ENCODE data around the gene TAC1. TPM values are rescaled to one million over a fixed set of nuclear protein-coding genes. Genes with fewer than 3 reads are reported as not detected.

Gene TAC1
- total and polyA plus RNA-seq, 2 donors = 0.61 to 2.1 TPM

- H3K27me3 ChIP-seq (ENCODE audit: control insufficient read depth in 2 of 2, insufficient read depth in 1 of 2, low read length in 1 of 2) = peaks cover 37 to 38% of the 10 kb centered on the region in 2 donors
- H3K27ac ChIP-seq (ENCODE audit: low read depth in 1 of 2, low read length in 1 of 2) = no peak overlapping the region
- H3K9me3 ChIP-seq (ENCODE audit: control insufficient read depth in 2 of 2, insufficient read depth in 1 of 2, low read length in 1 of 2) = no peaks in the 10 kb centered on the region
These were observed 2.4 kb downstream of the TAC1 start for GRCh38 chr7:97734255-97734654.

DNA sequence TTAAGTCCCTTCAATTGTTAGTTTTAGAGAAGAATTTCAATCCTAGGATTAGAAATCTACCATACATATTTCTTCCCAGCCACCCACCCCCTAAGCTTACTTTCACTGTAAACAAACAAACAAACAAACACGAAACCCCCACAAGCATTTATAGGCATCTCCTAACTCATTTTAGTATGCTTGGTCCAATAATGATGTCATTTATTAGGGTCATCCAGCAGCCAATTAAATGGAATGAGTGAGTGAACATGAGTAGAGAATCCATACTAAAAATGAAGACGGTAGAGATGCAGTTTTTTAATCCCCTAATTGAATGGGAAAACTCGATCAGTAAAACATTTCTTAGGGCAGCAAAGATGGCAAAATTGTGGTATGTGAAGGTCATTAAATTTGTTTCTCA is 3.2 kb downstream of the TAC1 start:
- no peaks in the 10 kb centered on the region for H3K4me1 ChIP-seq (ENCODE audit: control insufficient read depth in 2 of 2, insufficient read depth in 2 of 2, low read length in 2 of 2)
- peaks cover 37 to 38% of the 10 kb centered on the region in 2 donors for H3K27me3 ChIP-seq (ENCODE audit: control insufficient read depth in 2 of 2, insufficient read depth in 1 of 2, low read length in 1 of 2)
- H3K4me3 ChIP-seq (ENCODE audit: low read length in 2 of 2) = no peak overlapping the region
- H3K27ac ChIP-seq (ENCODE audit: low read depth in 1 of 2, low read length in 1 of 2) = no peak overlapping the region
- 73% methylated on average over 3 of the region's 3 CpGs for WGBS
- H3K9me3 ChIP-seq (ENCODE audit: control insufficient read depth in 2 of 2, insufficient read depth in 1 of 2, low read length in 1 of 2) = no peaks in the 10 kb centered on the region
- no peaks in the 10 kb centered on the region for H3K36me3 ChIP-seq (ENCODE audit: control insufficient read depth in 2 of 2, insufficient read depth in 2 of 2, low read length in 1 of 2)
- DNase-seq (ENCODE audit: low read depth in 6 of 9, low spot score in 9 of 9) = no peak

More at GRCh38 chr7:97734255-97734654, 2.4 kb downstream of the TAC1 start:
- no peak overlapping the region for H3K4me3 ChIP-seq (ENCODE audit: low read length in 2 of 2)
- H3K36me3 ChIP-seq (ENCODE audit: control insufficient read depth in 2 of 2, insufficient read depth in 2 of 2, low read length in 1 of 2) = no peaks in the 10 kb centered on the region
- 45% methylated on average over 2 of the region's 2 CpGs for WGBS
- DNase-seq (ENCODE audit: low read depth in 6 of 9, low spot score in 9 of 9) = no peak
- no peaks in the 10 kb centered on the region for H3K4me1 ChIP-seq (ENCODE audit: control insufficient read depth in 2 of 2, insufficient read depth in 2 of 2, low read length in 2 of 2)

GRCh38 chr7:97748482-97748881 is 16.6 kb downstream of the TAC1 start:
- Histone ChIP-seq H3K36me3 (ENCODE audit: control insufficient read depth in 2 of 2, insufficient read depth in 2 of 2, low read length in 1 of 2) (no peaks in the 10 kb centered on the region), H3K4me1 (ENCODE audit: control insufficient read depth in 2 of 2, insufficient read depth in 2 of 2, low read length in 2 of 2) (no peaks in the 10 kb centered on the region), H3K27me3 (ENCODE audit: control insufficient read depth in 2 of 2, insufficient read depth in 1 of 2, low read length in 1 of 2) (no peaks in the 10 kb centered on the region), H3K4me3 (ENCODE audit: low read length in 2 of 2) (no peak overlapping the region), H3K9me3 (ENCODE audit: control insufficient read depth in 2 of 2, insufficient read depth in 1 of 2, low read length in 1 of 2) (no peaks in the 10 kb centered on the region), H3K27ac (ENCODE audit: low read depth in 1 of 2, low read length in 1 of 2) (no peak overlapping the region)
- no peak for DNase-seq (ENCODE audit: low read depth in 6 of 9, low spot score in 9 of 9)

GRCh38 chr7:97751566-97751965 is 19.7 kb downstream of the TAC1 start:
- H3K36me3 ChIP-seq (ENCODE audit: control insufficient read depth in 2 of 2, insufficient read depth in 2 of 2, low read length in 1 of 2) = no peaks in the 10 kb centered on the region
- H3K27me3 ChIP-seq (ENCODE audit: control insufficient read depth in 2 of 2, insufficient read depth in 1 of 2, low read length in 1 of 2) = no peaks in the 10 kb centered on the region
- DNase-seq (ENCODE audit: low read depth in 6 of 9, low spot score in 9 of 9) = no peak
- no peak overlapping the region for H3K27ac ChIP-seq (ENCODE audit: low read depth in 1 of 2, low read length in 1 of 2)
- H3K9me3 ChIP-seq (ENCODE audit: control insufficient read depth in 2 of 2, insufficient read depth in 1 of 2, low read length in 1 of 2) = no peaks in the 10 kb centered on the region
- H3K4me3 ChIP-seq (ENCODE audit: low read length in 2 of 2) = no peak overlapping the region
- H3K4me1 ChIP-seq (ENCODE audit: control insufficient read depth in 2 of 2, insufficient read depth in 2 of 2, low read length in 2 of 2) = no peaks in the 10 kb centered on the region
- WGBS = 82% methylated on average over 2 of the region's 2 CpGs

DNA sequence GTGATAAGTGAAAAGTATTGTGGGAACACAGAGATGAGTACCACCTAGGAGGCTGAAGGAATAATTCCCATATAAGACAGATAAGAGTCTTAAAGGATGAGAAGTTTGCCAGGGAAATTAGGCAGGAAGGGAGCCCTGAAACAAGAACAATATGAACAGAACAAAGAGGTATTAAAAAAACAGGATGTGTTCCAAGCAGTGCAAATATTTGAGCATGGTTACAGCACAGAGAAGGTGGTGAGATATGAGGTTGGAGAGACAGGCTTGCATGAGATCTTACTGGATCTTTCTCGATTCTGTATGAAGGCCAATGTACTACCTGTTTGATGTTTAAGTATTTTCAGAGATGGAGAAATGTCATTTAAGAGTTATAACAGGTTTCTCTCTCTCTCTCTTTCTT is 20.3 kb downstream of the TAC1 start:
- no peak overlapping the region for H3K4me3 ChIP-seq (ENCODE audit: low read length in 2 of 2)
- H3K27ac ChIP-seq (ENCODE audit: low read depth in 1 of 2, low read length in 1 of 2) = no peak overlapping the region
- WGBS = 73% methylated on average over 1 of the region's 1 CpG
- H3K36me3 ChIP-seq (ENCODE audit: control insufficient read depth in 2 of 2, insufficient read depth in 2 of 2, low read length in 1 of 2) = no peaks in the 10 kb centered on the region
- H3K9me3 ChIP-seq (ENCODE audit: control insufficient read depth in 2 of 2, insufficient read depth in 1 of 2, low read length in 1 of 2) = no peaks in the 10 kb centered on the region
- H3K27me3 ChIP-seq (ENCODE audit: control insufficient read depth in 2 of 2, insufficient read depth in 1 of 2, low read length in 1 of 2) = no peaks in the 10 kb centered on the region
- DNase-seq (ENCODE audit: low read depth in 6 of 9, low spot score in 9 of 9) = no peak
- no peaks in the 10 kb centered on the region for H3K4me1 ChIP-seq (ENCODE audit: control insufficient read depth in 2 of 2, insufficient read depth in 2 of 2, low read length in 2 of 2)

DNA sequence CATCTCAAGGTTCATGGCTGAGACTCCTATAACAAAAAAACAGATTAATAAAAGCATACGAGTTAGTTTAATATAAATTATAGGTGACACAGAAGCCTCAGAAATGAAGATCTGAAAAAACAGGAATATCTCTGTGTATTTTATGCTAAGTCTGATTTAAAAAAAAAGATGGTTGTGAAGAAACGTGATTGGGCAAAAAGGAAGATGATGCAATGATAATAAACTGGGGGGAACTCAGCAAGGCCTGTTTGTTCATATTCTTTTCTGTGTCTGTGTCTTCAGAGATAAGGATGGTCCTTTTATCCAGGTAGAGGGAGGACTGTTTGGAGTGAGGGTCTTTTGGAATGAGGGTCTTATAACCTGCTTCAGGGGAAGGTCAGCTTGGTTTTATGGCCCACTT is 25.9 kb downstream of the TAC1 start:
- Histone ChIP-seq H3K27me3 (ENCODE audit: control insufficient read depth in 2 of 2, insufficient read depth in 1 of 2, low read length in 1 of 2) (no peaks in the 10 kb centered on the region), H3K27ac (ENCODE audit: low read depth in 1 of 2, low read length in 1 of 2) (no peak overlapping the region), H3K36me3 (ENCODE audit: control insufficient read depth in 2 of 2, insufficient read depth in 2 of 2, low read length in 1 of 2) (no peaks in the 10 kb centered on the region), H3K4me1 (ENCODE audit: control insufficient read depth in 2 of 2, insufficient read depth in 2 of 2, low read length in 2 of 2) (no peaks in the 10 kb centered on the region), H3K9me3 (ENCODE audit: control insufficient read depth in 2 of 2, insufficient read depth in 1 of 2, low read length in 1 of 2) (peaks cover 0 to 3% of the 10 kb centered on the region in 2 donors), H3K4me3 (ENCODE audit: low read length in 2 of 2) (no peak overlapping the region)
- no peak for DNase-seq (ENCODE audit: low read depth in 6 of 9, low spot score in 9 of 9)
- 89% methylated on average over 2 of the region's 2 CpGs for WGBS

GRCh38 chr7:97770850-97771249 is 39.0 kb downstream of the TAC1 start:
- no peaks in the 10 kb centered on the region for H3K4me1 ChIP-seq (ENCODE audit: control insufficient read depth in 2 of 2, insufficient read depth in 2 of 2, low read length in 2 of 2)
- H3K9me3 ChIP-seq (ENCODE audit: control insufficient read depth in 2 of 2, insufficient read depth in 1 of 2, low read length in 1 of 2) = no peaks in the 10 kb centered on the region
- no peak overlapping the region for H3K27ac ChIP-seq (ENCODE audit: low read depth in 1 of 2, low read length in 1 of 2)
- H3K4me3 ChIP-seq (ENCODE audit: low read length in 2 of 2) = no peak overlapping the region
- H3K27me3 ChIP-seq (ENCODE audit: control insufficient read depth in 2 of 2, insufficient read depth in 1 of 2, low read length in 1 of 2) = no peaks in the 10 kb centered on the region
- no peak for DNase-seq (ENCODE audit: low read depth in 6 of 9, low spot score in 9 of 9)
- WGBS = 64% methylated on average over 5 of the region's 5 CpGs
- no peaks in the 10 kb centered on the region for H3K36me3 ChIP-seq (ENCODE audit: control insufficient read depth in 2 of 2, insufficient read depth in 2 of 2, low read length in 1 of 2)

- no peaks in the 10 kb centered on the region for H3K4me1 ChIP-seq (ENCODE audit: control insufficient read depth in 2 of 2, insufficient read depth in 2 of 2, low read length in 2 of 2)
- no peak for DNase-seq (ENCODE audit: low read depth in 6 of 9, low spot score in 9 of 9)
- H3K27me3 ChIP-seq (ENCODE audit: control insufficient read depth in 2 of 2, insufficient read depth in 1 of 2, low read length in 1 of 2) = no peaks in the 10 kb centered on the region
- no peak overlapping the region for H3K4me3 ChIP-seq (ENCODE audit: low read length in 2 of 2)
- no peaks in the 10 kb centered on the region for H3K9me3 ChIP-seq (ENCODE audit: control insufficient read depth in 2 of 2, insufficient read depth in 1 of 2, low read length in 1 of 2)
- no peak overlapping the region for H3K27ac ChIP-seq (ENCODE audit: low read depth in 1 of 2, low read length in 1 of 2)
- WGBS = 85% methylated on average over 6 of the region's 6 CpGs
- no peaks in the 10 kb centered on the region for H3K36me3 ChIP-seq (ENCODE audit: control insufficient read depth in 2 of 2, insufficient read depth in 2 of 2, low read length in 1 of 2)
These were observed 39.7 kb downstream of the TAC1 start for GRCh38 chr7:97771576-97771975.

GRCh38 chr7:97772045-97772901 is 40.4 kb downstream of the TAC1 start:
- no peak for DNase-seq (ENCODE audit: low read depth in 6 of 9, low spot score in 9 of 9)
- H3K36me3 ChIP-seq (ENCODE audit: control insufficient read depth in 2 of 2, insufficient read depth in 2 of 2, low read length in 1 of 2) = no peaks in the 10 kb centered on the region
- WGBS = 86% methylated on average over 4 of the region's 4 CpGs
- H3K4me3 ChIP-seq (ENCODE audit: low read length in 2 of 2) = no peak overlapping the region
- H3K27me3 ChIP-seq (ENCODE audit: control insufficient read depth in 2 of 2, insufficient read depth in 1 of 2, low read length in 1 of 2) = no peaks in the 10 kb centered on the region
- H3K4me1 ChIP-seq (ENCODE audit: control insufficient read depth in 2 of 2, insufficient read depth in 2 of 2, low read length in 2 of 2) = no peaks in the 10 kb centered on the region
- H3K27ac ChIP-seq (ENCODE audit: low read depth in 1 of 2, low read length in 1 of 2) = no peak overlapping the region
- H3K9me3 ChIP-seq (ENCODE audit: control insufficient read depth in 2 of 2, insufficient read depth in 1 of 2, low read length in 1 of 2) = no peaks in the 10 kb centered on the region

Measured in thymus (tissue), 11 donors.